Measurements from ENCODE around the gene ZSWIM1.

DNA sequence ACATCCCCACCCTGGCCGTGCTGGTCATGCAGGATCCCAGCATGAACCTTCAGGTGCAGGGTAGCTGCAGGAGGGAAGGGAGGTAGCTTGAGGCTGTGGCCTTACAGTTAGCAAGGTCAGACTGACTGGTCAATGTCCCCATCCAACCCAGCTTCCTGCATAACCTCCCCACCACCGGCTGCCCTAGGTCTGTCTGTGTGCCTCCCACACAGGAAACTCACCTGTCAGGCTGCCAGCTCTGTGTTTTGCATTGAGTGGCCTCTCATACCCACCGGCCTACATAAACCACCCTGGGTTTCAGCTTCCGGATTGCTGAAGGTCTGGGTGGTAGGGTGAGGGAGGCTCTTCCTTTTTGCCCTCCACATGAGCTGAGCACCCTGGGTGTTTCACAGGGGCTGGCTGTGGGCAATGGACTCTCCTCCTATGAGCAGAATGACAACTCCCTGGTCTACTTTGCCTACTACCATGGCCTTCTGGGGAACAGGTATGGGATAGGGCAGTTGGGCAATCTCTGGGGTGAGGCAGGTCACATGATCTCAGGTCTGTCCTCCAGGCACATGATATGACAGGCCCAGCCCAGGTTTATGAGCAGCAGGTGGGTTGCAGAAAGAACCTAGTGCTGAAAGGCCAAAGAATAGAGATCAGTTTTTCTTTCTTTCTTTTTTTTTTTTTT is 11.9 kb downstream of the ZSWIM1 start:
- no peak for TF ChIP-seq ZFP30 (CRISPR knock-in tag; IDR thresholded peaks at IDR 0.05)
- no peak for TF ChIP-seq SNAI2 (CRISPR knock-in tag; IDR thresholded peaks at IDR 0.05)
- TF ChIP-seq, protein P1, sequence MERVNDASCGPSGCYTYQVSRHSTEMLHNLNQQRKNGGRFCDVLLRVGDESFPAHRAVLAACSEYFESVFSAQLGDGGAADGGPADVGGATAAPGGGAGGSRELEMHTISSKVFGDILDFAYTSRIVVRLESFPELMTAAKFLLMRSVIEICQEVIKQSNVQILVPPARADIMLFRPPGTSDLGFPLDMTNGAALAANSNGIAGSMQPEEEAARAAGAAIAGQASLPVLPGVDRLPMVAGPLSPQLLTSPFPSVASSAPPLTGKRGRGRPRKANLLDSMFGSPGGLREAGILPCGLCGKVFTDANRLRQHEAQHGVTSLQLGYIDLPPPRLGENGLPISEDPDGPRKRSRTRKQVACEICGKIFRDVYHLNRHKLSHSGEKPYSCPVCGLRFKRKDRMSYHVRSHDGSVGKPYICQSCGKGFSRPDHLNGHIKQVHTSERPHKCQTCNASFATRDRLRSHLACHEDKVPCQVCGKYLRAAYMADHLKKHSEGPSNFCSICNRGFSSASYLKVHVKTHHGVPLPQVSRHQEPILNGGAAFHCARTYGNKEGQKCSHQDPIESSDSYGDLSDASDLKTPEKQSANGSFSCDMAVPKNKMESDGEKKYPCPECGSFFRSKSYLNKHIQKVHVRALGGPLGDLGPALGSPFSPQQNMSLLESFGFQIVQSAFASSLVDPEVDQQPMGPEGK (CRISPR knock-in tag; IDR thresholded peaks at IDR 0.05; ENCODE audit: borderline replicate concordance): no peak
- no peak for TF ChIP-seq ZNF565 (CRISPR knock-in tag; conservative IDR thresholded peaks at IDR 0.05; ENCODE audit: low read depth)
- no peak for TF ChIP-seq GLIS3 (CRISPR knock-in tag; IDR thresholded peaks at IDR 0.05)
- TF ChIP-seq ZC3H10 (CRISPR knock-in tag; IDR thresholded peaks at IDR 0.05): no peak
- no peak for TF ChIP-seq PPARA (CRISPR knock-in tag; IDR thresholded peaks at IDR 0.05; ENCODE audit: borderline replicate concordance)
